CD4-positive, alpha-beta T cell treated with Interleukin-1 beta for 1 hour (primary cell): ENCODE results near the gene CNTD1.

ENCODE experiments used
- DNase-seq, 2 donors: peaks; one replicate each; pipeline ENCODE4 v3.0.0-alpha.2; 2020 to 2022

Gene CNTD1

GRCh38 chr17:42779936-42780850 lies 18.5 kb upstream of the CNTD1 start, which contains the start of gene WNK4:
Gene WNK4, plus strand, starts transcription at chr17:42780610. Its CDS starts 89 bp downstream, at chr17:42780699.
- no peak for DNase-seq

GRCh38 chr17:42780851-42781638 lies 17.6 kb upstream of the CNTD1 start:
- DNase-seq, result no peak

GRCh38 chr17:42781639-42782165 lies 17.0 kb upstream of the CNTD1 start:
- no peak for DNase-seq

- no peak for DNase-seq
These were observed 16.2 kb upstream of the CNTD1 start for GRCh38 chr17:42782166-42783061.

DNA sequence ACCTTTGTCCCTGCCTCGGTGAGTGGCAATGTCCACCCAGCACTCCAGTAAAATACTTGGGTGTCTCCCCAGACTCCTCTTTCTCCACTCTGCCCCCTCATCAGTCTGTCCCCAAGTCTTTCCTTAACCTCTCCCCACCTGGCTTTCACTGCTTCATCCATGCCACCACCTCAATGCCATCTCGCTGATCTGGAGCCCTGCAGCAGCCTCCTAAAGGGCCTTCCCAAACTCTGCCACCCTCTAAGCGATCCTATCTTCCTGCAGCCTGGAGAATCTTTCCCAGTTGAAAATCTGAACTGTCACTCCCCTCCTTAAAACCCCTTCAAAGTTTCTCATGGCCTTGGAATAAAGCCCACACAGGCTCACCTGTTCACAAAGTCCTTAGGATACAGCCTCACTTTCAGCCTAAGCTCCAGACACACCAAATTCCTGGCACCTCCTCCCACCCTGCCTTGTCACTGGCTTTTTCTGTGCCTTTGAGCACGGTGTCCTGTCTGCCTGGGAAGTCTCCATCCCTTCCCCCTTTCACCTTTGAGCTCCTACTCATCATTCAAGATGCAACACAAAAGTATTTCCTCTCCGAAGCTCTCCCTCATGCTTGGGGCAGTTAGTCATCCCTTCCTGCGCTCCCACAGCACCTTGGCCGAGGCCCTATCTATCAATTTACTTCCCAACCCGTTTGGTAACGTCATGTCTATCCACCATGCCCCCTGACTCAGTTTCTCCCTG lies 15.4 kb upstream of the CNTD1 start:
- DNase-seq, result no peak

DNA sequence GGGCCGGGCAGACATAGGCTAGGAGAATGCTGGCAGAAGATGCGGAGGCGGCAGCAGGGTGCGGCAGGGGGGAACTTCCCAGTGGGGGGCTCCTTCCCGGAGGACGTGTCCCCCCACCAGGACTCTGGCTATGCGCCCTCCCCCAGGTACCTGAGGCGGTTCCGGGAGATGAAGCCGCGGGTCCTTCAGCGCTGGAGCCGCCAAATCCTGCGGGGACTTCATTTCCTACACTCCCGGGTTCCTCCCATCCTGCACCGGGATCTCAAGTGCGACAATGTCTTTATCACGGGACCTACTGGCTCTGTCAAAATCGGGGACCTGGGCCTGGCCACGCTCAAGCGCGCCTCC lies 14.9 kb upstream of the CNTD1 start:
- no peak for DNase-seq

GRCh38 chr17:42784409-42784808 lies 14.3 kb upstream of the CNTD1 start:
- DNase-seq, result no peak

DNA sequence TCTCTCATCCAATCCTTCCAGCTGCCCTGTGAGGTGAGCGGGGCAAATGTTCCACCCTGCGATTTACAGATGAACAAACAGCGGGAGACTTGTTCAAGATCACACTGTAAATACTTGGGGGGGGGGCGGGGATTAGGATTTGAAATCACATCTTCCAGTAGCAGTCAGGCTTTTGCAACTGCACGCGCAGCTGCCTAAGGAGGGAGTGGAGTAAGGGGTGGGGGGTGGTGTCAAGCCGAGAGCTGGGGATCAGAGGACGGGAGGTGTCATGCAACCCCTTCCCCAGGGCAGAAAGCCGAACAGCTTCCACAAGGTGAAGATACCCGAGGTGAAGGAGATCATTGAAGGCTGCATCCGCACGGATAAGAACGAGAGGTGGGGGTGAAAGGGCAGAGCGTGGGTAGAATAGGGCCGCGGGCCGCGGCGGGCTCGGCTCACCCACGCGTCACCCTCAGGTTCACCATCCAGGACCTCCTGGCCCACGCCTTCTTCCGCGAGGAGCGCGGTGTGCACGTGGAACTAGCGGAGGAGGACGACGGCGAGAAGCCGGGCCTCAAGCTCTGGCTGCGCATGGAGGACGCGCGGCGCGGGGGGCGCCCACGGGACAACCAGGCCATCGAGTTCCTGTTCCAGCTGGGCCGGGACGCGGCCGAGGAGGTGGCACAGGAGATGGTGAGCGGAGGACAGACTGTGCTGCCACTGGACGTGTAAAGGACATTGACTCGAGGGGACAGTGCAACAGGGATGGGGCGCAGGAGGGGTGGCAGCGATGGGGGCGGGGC lies 13.7 kb upstream of the CNTD1 start:
- no peak for DNase-seq

- no peak for DNase-seq
These were observed 11.4 kb upstream of the CNTD1 start for GRCh38 chr17:42787266-42787665.

GRCh38 chr17:42791948-42792347 lies 6.7 kb upstream of the CNTD1 start:
- no peak for DNase-seq

- no peak for DNase-seq
These were observed 6.1 kb upstream of the CNTD1 start for GRCh38 chr17:42792545-42792944.

GRCh38 chr17:42795061-42795460 lies 3.6 kb upstream of the CNTD1 start:
- no peak for DNase-seq

DNA sequence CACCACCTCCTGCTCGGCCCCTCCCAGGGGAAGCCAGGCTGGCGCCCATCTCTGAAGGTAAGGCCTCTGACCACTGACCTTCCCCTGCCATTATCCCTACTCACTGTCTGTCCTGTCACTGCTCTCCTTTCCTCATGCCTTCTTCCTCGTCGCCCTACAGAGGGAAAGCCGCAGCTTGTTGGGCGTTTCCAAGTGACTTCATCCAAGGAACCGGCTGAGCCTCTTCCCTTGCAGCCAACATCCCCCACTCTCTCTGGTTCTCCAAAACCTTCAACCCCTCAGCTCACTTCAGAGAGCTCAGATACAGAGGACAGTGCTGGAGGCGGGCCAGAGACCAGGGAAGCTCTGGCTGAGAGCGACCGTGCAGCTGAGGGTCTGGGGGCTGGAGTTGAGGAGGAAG lies 3.2 kb upstream of the CNTD1 start:
- DNase-seq, result no peak

GRCh38 chr17:42796066-42796758 lies 2.4 kb upstream of the CNTD1 start:
- DNase-seq, result no peak

DNA sequence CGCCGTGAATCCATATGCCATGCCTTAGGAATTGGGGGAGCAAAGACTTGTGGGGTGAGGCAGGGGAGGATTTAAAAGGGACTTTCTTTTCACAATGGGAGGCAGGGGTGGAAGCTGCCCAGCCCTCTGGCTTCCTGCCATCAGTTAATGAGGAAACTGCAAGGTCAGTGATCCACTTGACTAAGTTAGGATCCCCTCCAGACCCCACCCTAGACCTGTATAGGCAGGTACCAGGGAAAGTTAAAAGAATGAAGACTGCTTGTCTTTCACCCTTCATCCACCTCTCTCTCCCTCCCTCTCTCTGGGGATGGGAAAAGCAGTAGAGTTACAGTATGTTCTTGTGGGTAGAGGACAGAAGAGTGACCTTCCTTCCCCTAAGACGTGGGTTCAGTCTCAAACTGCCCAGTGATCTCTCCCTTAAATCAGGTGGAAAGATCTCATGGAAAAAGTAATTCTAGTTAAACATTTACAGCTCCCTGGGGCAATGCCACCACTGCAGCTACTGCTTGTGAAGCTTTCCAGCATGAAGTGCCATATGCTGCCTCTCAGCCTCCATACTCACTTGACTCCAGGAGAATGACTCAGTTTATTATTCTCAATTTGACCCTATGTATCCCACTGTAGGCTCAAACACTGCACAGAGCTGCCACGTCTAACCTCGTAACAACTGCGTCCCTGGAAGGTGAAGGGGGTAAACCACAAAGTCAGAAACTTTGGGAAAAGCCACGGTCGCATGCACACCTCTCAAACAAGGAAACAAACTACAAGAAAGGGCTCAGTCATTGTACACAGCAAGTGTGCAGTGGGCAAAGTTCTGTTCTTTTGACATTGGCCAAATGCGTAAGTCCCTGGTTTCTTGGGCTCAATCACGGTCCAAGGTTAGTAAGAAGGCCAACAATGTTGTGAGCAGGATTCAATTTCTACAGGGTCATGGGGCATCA lies 1.3 kb upstream of the CNTD1 start:
- DNase-seq, result no peak

DNA sequence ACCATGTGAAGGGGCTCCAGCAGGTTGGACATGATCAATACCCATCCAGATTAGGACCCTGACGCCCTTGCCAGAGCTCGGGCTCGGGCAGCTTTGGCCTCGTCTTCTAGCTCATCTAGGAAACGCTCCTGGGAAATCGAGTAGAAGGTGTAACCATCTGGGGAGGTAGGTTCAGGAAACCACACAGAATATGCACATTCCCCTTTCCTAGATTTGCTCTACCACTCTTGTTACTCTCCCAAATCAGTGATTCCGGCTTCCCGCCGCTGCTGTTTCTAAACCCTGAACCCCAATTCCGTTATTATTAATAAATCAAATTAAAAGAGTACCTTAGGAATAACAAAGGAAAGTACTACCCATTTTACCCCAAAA lies 664 bp upstream of the CNTD1 start:
- DNase-seq, result no peak

- DNase-seq, result no peak
These were observed 4.6 kb downstream of the CNTD1 start for GRCh38 chr17:42803074-42803883.

DNA sequence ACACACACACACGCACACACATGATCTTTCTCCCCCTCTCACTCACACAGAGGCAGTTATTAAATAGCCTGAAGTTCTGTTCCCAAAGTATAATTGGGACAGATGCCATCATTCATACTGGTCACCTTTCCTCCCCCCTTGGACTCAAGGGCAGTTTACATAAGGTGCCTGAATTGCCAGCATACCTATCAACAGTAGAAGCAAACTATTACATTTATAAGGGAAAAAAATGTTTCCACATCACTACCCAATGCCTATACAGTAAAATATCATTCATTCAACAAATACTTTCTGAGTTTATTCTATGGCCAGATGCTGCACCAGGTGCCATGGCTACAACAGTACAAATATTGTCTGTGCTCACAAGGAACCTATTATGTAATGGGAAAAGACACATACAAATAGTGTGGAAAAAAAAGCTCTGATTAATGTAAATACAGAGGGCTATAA lies 6.3 kb downstream of the CNTD1 start:
- DNase-seq, result no peak
